Naive B cell (primary cell): ENCODE results near the gene NID1. TPM values are rescaled to one million over a fixed set of nuclear protein-coding genes. Genes with fewer than 3 reads are reported as not detected.

Experiments used
- ATAC-seq, 2 donors: fragments of 150-1000 bp; cut with Tn5 transposase; 2 replicates each; pipeline ENCODE4 v1.10.0; 2021; ENCODE audit warnings: low read depth in 2 of 2, mild to moderate bottlenecking in 2 of 2, moderate library complexity in 2 of 2
- DNase-seq: peaks from one replicate; pipeline ENCODE4 v3.0.0; 2022
- H3K27ac Mint-ChIP-seq, 6 donors: one replicate each; pipeline ENCODE4 v1.8.0; 2020 to 2022; ENCODE audit warnings: mild to moderate bottlenecking in 6 of 6, mixed read lengths in 6 of 6, moderate library complexity in 5 of 6, inconsistent platforms in 2 of 6
- H3K27me3 Mint-ChIP-seq, 3 donors: one replicate each; pipeline ENCODE4 v1.8.0; 2021 to 2022; ENCODE audit warnings: mixed read lengths in 3 of 3, mild to moderate bottlenecking in 1 of 3
- H3K36me3 Mint-ChIP-seq, 2 donors: one replicate each; pipeline ENCODE4 v1.8.0; 2020 to 2022; ENCODE audit warnings: mixed read lengths in 2 of 2, inconsistent platforms in 1 of 2, mild to moderate bottlenecking in 1 of 2
- H3K4me1 Mint-ChIP-seq, 3 donors: one replicate each; pipeline ENCODE4 v1.8.0; 2020 to 2022; ENCODE audit warnings: mixed read lengths in 3 of 3, inconsistent platforms in 1 of 3, mild to moderate bottlenecking in 1 of 3, moderate library complexity in 1 of 3
- H3K4me3 Mint-ChIP-seq, 8 donors: one replicate each; pipeline ENCODE4 v1.8.0; 2020 to 2022; ENCODE audit warnings: mild to moderate bottlenecking in 8 of 8, mixed read lengths in 8 of 8, moderate library complexity in 8 of 8, inconsistent platforms in 2 of 8
- H3K9me3 Mint-ChIP-seq, 7 donors: one replicate each; pipeline ENCODE4 v1.8.0; 2020 to 2022; ENCODE audit warnings: mixed read lengths in 7 of 7, mild to moderate bottlenecking in 5 of 7, inconsistent platforms in 2 of 7, moderate library complexity in 1 of 7
- polyA plus RNA-seq, 6 donors: library from polyadenylated mRNA; unstranded; fragments of 300-500 nt; fragmentation: Illumina TruSeq; gene quantifications; one replicate each; pipeline ENCODE4 v1.2.3, GENCODE V29; 2021; ENCODE audit warnings: low read depth in 6 of 6

The NID1 gene
- not detected for polyA plus RNA-seq

- Mint-ChIP-seq H3K36me3 (no peaks in the 10 kb centered on the region), H3K4me3 (peak within 1 kb of the TSS; percentile 69 to 87 (median 80)), H3K27me3 (peaks cover 24 to 38% (median 25%) of the 10 kb centered on the region in 3 donors), H3K27ac (peak within 1 kb of the TSS; percentile 38 to 88 (median 77)), H3K9me3 (peaks cover 0 to 2% (median 0%) of the 10 kb centered on the region in 7 donors), H3K4me1 (peaks cover 20 to 32% (median 30%) of the 10 kb centered on the region in 3 donors)
- ATAC-seq (no peak), DNase-seq (peak; percentile 29)
These were observed at the start of gene NID1 for GRCh38 chr1:236064674-236065508. Gene NID1, minus strand, starts transcription at chr1:236065090. Its CDS starts 11 bp downstream, at chr1:236065079.

GRCh38 chr1:236114076-236114747, 49.3 kb upstream of the NID1 start:
- Mint-ChIP-seq H3K4me3 (no peak overlapping the region), H3K27me3 (peaks cover 0 to 4% (median 0%) of the 10 kb centered on the region in 3 donors), H3K4me1 (no peaks in the 10 kb centered on the region), H3K36me3 (no peaks in the 10 kb centered on the region), H3K27ac (no peak overlapping the region), H3K9me3 (no peaks in the 10 kb centered on the region)
- no peak for ATAC-seq
- no peak for DNase-seq

DNA sequence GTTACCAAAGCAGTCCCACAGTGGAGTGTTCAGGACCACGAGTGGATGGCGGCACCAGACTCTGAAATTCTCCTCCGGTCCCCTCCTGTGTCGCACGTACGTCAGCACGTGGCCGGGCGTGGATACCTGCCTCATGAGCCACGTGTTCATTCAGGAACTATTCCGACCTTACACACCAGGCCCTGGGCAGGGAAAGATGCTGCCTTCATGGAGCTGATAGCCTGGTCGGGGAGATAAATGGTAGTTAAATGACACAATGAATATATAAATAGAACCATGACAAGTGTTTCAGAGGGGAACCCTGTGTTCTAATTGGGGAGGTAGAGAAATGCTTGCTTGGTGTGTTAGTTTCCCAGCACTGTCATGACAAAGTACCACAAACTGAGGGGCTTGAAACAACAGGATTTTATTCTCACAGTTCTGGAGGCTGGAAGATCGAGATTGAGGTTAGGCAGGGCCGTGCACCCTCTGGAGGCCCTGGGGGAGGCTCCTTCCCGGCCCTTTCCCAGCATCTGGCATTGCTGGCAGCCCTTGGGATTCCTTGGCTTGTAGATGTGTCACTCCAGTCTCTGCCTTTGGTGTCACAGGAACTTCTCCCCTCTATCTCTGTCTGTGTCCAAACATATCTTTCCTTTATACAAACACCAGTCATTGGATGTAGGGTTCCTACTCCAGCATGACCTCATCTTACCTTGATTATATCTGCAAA, 48.6 kb upstream of the NID1 start:
- DNase-seq (no peak), ATAC-seq (no peak)
- Mint-ChIP-seq H3K27me3 (peaks cover 0 to 4% (median 0%) of the 10 kb centered on the region in 3 donors), H3K9me3 (no peaks in the 10 kb centered on the region), H3K27ac (no peak overlapping the region), H3K4me1 (no peaks in the 10 kb centered on the region), H3K36me3 (no peaks in the 10 kb centered on the region), H3K4me3 (no peak overlapping the region)

GRCh38 chr1:236112332-236112627, 47.4 kb upstream of the NID1 start:
- no peaks in the 10 kb centered on the region for H3K36me3 Mint-ChIP-seq
- H3K27ac Mint-ChIP-seq: no peak overlapping the region
- H3K4me3 Mint-ChIP-seq: no peak overlapping the region
- no peaks in the 10 kb centered on the region for H3K9me3 Mint-ChIP-seq
- DNase-seq: no peak
- ATAC-seq: no peak
- H3K27me3 Mint-ChIP-seq: peaks cover 0 to 4% (median 0%) of the 10 kb centered on the region in 3 donors
- H3K4me1 Mint-ChIP-seq: no peaks in the 10 kb centered on the region

- DNase-seq: no peak
- H3K36me3 Mint-ChIP-seq: no peaks in the 10 kb centered on the region
- H3K9me3 Mint-ChIP-seq: no peaks in the 10 kb centered on the region
- H3K4me1 Mint-ChIP-seq: no peaks in the 10 kb centered on the region
- ATAC-seq: no peak
- no peak overlapping the region for H3K4me3 Mint-ChIP-seq
- H3K27ac Mint-ChIP-seq: no peak overlapping the region
- H3K27me3 Mint-ChIP-seq: peaks cover 0 to 4% (median 0%) of the 10 kb centered on the region in 3 donors
These were observed 46.8 kb upstream of the NID1 start for GRCh38 chr1:236111527-236112331.

DNA sequence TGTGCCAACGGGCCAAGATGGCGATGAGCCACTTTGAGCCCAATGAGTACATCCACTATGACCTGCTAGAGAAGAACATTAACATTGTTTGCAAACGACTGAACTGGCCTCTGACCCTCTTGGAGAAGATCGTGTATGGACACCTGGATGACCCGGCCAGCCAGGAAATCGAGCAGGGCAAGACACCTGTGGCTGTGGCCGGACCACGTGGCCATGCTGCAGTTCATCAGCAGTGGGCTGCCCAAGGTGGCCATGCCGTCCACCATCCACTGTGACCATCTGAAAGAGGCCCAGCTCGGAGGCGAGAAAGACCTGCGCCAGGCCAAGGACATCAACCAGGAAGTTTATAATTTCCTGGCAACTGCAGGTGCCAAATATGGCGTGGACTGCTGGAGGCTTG, 45.2 kb upstream of the NID1 start:
- H3K9me3 Mint-ChIP-seq: no peaks in the 10 kb centered on the region
- no peak overlapping the region for H3K27ac Mint-ChIP-seq
- DNase-seq: no peak
- H3K36me3 Mint-ChIP-seq: no peaks in the 10 kb centered on the region
- no peak for ATAC-seq
- H3K4me3 Mint-ChIP-seq: no peak overlapping the region
- peaks cover 0 to 4% (median 0%) of the 10 kb centered on the region in 3 donors for H3K27me3 Mint-ChIP-seq
- no peaks in the 10 kb centered on the region for H3K4me1 Mint-ChIP-seq

GRCh38 chr1:236108027-236108648, 43.2 kb upstream of the NID1 start:
- Mint-ChIP-seq H3K9me3 (no peaks in the 10 kb centered on the region), H3K4me1 (peaks cover 0 to 2% (median 0%) of the 10 kb centered on the region in 3 donors), H3K27ac (no peak overlapping the region), H3K36me3 (no peaks in the 10 kb centered on the region), H3K4me3 (no peak overlapping the region), H3K27me3 (peaks cover 0 to 4% (median 0%) of the 10 kb centered on the region in 3 donors)
- ATAC-seq (no peak), DNase-seq (no peak)

- peaks cover 0 to 2% (median 0%) of the 10 kb centered on the region in 3 donors for H3K4me1 Mint-ChIP-seq
- DNase-seq: no peak
- peaks cover 0 to 1% (median 0%) of the 10 kb centered on the region in 3 donors for H3K27me3 Mint-ChIP-seq
- H3K36me3 Mint-ChIP-seq: no peaks in the 10 kb centered on the region
- H3K27ac Mint-ChIP-seq: peak overlapping the region in 1 of 6 donors; percentile 47
- H3K4me3 Mint-ChIP-seq: no peak overlapping the region
- H3K9me3 Mint-ChIP-seq: no peaks in the 10 kb centered on the region
- no peak for ATAC-seq
These were observed 42.4 kb upstream of the NID1 start for GRCh38 chr1:236107121-236107907.

DNA sequence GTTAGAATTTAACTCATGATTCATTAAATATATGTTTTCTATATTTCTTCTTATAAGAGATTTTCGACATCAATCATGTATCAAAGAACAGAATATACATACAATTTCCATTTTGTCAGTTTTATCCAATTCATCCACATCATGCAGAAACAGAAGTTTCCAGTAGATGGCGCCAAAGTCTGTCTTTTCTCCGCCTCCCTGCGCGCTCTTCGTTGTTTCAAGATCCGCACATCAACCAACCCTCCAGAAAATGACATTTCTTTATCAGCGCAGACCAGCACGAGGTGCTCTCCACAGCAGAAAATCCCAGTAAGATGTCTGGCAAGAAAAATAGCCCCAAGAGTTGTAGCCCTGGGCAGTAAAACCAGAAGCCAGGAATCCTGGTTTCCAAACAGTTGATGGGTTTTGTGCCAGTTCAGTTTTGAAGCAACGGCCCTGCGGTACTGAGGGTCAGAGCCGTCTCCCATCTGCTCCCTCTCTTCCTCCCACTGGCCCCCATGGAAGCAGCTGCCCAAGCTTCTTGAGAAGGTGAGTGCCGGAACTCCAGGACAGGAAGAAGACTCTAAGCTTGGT, 38.8 kb upstream of the NID1 start:
- Mint-ChIP-seq H3K27ac (no peak overlapping the region), H3K36me3 (no peaks in the 10 kb centered on the region), H3K4me3 (peak overlapping the region in 1 of 8 donors; percentile 30), H3K9me3 (no peaks in the 10 kb centered on the region), H3K4me1 (peaks cover 0 to 2% (median 0%) of the 10 kb centered on the region in 3 donors), H3K27me3 (peaks cover 0 to 2% (median 0%) of the 10 kb centered on the region in 3 donors)
- peak; percentile 44 for DNase-seq
- peak in 1 of 2 donors; percentile 46 for ATAC-seq

DNA sequence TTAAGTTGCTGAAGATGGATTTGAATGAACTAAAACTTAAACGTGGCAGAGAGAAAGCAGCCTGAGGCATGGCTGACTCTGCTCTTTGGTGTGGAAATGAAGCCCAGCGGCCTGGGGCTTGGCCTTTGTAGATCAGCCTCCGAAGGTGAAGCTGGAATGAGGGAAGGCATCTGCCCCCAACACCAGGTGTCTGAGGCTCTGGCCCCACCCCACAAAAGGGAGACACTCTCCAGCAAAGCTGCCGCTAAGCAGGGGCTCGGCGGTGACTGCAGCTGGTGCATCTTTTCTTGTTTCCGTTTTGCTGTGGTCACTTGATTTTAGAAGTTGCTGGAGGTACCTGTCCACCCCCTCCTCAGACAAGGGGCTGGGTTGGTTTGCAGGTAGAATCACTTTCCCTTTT, 38.2 kb upstream of the NID1 start:
- no peak for DNase-seq
- Mint-ChIP-seq H3K36me3 (no peaks in the 10 kb centered on the region), H3K27me3 (peaks cover 0 to 4% (median 0%) of the 10 kb centered on the region in 3 donors), H3K4me3 (no peak overlapping the region), H3K9me3 (no peaks in the 10 kb centered on the region), H3K4me1 (peaks cover 0 to 2% (median 0%) of the 10 kb centered on the region in 3 donors), H3K27ac (no peak overlapping the region)
- no peak for ATAC-seq

- no peak overlapping the region for H3K27ac Mint-ChIP-seq
- DNase-seq (no peak), ATAC-seq (no peak)
- no peaks in the 10 kb centered on the region for H3K9me3 Mint-ChIP-seq
- peaks cover 0 to 2% (median 0%) of the 10 kb centered on the region in 3 donors for H3K4me1 Mint-ChIP-seq
- H3K27me3 Mint-ChIP-seq: peaks cover 0 to 4% (median 0%) of the 10 kb centered on the region in 3 donors
- H3K4me3 Mint-ChIP-seq: no peak overlapping the region
- H3K36me3 Mint-ChIP-seq: no peaks in the 10 kb centered on the region
These were observed 37.7 kb upstream of the NID1 start for GRCh38 chr1:236102611-236103010.
